ENCODE results near the gene ZMPSTE24. TPM values are rescaled to one million over a fixed set of nuclear protein-coding genes. Genes with fewer than 3 reads are reported as not detected.

ZMPSTE24 gene
- total and polyA plus RNA-seq, 10 of the 15 experiments (the other 5 are each of a cell fraction or from before 2014, with no cell fraction given) = 21.5 to 84.4 (median 43.6) TPM

GRCh38 chr1:40315239-40315794 lies 57.3 kb downstream of the ZMPSTE24 start (continued):
- TF ChIP-seq IRF4 (IDR thresholded peaks at IDR 0.05; ENCODE audit: low read depth, low read length) (peak; percentile 40; the same call in 1 of the 2 replicates), IRF5 (IDR thresholded peaks at IDR 0.05; ENCODE audit: borderline replicate concordance) (no peak), TCF7 (IDR thresholded peaks at IDR 0.05; ENCODE audit: borderline replicate concordance) (no peak), CREB1 (IDR thresholded peaks at IDR 0.05; ENCODE audit: low read depth) (peak; percentile 73; the same call in 1 of the 2 replicates), ESRRA (IDR thresholded peaks at IDR 0.05; ENCODE audit: low read length) (no peak), CUX1 (IDR thresholded peaks at IDR 0.05; ENCODE audit: insufficient replicate concordance, low read depth, low read length) (no peak), BHLHE40 (IDR thresholded peaks at IDR 0.05; ENCODE audit: borderline replicate concordance in 1 of 2, low read depth in 2 of 2, low read length in 1 of 2) (peak; percentile 46 to 60; a peak in 2 of 4 replicates), MAX (IDR thresholded peaks at IDR 0.05; ENCODE audit: low read depth, low read length) (peak; percentile 53; the same call in 1 of the 2 replicates), NFXL1 (IDR thresholded peaks at IDR 0.05; ENCODE audit: borderline replicate concordance) (no peak), MEF2B (IDR thresholded peaks at IDR 0.05; ENCODE audit: partially characterized antibody, poor library complexity, severe bottlenecking) (peak; percentile 83), SPI1 (IDR thresholded peaks at IDR 0.05; ENCODE audit: borderline replicate concordance, insufficient read depth, low read depth, low read length) (no peak), CHD2 (IDR thresholded peaks at IDR 0.05; ENCODE audit: borderline replicate concordance, low read depth, low read length) (peak; percentile 89), NFYB (IDR thresholded peaks at IDR 0.05; ENCODE audit: insufficient read depth, low read depth, low read length) (no peak), HDGF (IDR thresholded peaks at IDR 0.05) (peak; percentile 32; the same call in 1 of the 2 replicates), PBX3 (IDR thresholded peaks at IDR 0.05; ENCODE audit: insufficient replicate concordance, low read depth, low read length) (peak; percentile 31), STAT1 (conservative IDR thresholded peaks at IDR 0.05) (no peak), NR2F1 (conservative IDR thresholded peaks at IDR 0.05) (no peak), MTA2 (IDR thresholded peaks at IDR 0.05; ENCODE audit: low read depth) (no peak; the same call in 1 of the 2 replicates), BCL11A (IDR thresholded peaks at IDR 0.05; ENCODE audit: low read depth, low read length) (no peak), JUND (IDR thresholded peaks at IDR 0.05; ENCODE audit: low read depth, low read length) (no peak)
